Epidermal melanocyte (primary cell): ENCODE data around the gene EVX2.

ENCODE experiments used
- DNase-seq: peaks from one replicate; pipeline ENCODE4 v3.0.0; 2011; ENCODE audit warnings: low spot score; ENCODE audit not compliant: insufficient read length

Gene EVX2

DNA sequence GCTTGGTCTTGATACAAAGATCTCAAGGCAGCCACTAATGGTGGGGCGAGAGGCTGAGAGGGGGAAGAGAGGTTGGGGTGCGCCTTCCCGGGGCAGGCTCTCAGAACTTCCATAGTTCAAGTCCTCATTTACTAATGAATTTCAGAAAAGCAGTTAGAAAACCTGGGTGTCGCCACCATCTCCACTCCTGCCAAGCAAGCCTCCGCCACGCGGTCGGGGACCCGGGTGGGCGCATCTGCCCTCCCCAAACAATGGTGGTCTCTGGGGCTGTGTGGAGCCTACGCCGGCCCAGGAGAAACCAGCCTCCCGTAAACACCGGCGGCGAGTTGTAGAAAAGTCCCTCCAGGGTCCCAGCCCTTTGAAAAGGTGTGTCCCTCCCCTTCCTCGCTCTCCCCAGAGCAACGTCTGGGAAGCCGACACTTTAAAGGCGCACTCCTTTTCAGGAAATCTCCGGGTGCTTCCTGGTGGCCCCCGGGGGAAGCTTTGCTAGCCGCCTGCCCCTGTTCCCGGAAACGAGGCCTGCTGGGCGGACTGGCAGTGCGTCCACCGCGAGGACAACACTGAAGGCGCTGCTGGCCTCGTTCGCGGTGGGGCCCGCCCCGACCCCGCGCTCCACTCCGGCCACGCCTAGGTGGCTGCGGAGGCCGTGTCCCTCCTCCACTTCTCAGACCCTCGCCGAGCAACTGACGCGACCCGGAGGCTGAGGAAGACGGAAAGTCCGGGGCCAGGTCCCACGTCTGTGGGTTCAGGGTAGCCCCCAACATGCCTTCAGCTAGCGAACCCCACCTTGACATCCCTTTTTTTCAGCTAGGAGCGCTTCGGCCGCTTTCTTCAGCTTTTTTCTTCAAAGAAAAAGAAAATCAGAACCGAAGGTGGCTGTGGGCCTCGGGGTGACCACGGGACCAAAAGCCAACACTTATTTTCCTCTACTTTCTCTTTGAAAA, 16.8 kb downstream of the EVX2 start:
- DNase-seq = no peak

DNA sequence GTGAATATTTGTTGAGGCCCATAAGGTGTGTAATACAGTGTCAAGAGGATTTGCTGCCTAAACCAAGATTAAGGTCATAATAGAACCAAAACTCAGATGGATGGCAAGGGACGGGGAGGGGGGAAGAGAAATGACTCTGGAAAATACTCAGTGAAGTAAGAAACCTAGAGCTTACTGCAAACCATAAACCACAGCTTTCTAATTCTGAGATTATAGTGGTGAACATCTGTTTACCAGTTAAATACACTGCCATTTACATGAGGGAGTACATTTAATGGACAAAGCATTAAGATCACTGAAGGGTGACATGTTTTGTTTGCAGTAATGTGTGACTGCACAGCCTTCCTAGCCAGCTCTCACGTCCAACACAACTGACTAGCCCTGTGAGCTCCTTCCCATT, 19.8 kb downstream of the EVX2 start:
- no peak for DNase-seq

DNA sequence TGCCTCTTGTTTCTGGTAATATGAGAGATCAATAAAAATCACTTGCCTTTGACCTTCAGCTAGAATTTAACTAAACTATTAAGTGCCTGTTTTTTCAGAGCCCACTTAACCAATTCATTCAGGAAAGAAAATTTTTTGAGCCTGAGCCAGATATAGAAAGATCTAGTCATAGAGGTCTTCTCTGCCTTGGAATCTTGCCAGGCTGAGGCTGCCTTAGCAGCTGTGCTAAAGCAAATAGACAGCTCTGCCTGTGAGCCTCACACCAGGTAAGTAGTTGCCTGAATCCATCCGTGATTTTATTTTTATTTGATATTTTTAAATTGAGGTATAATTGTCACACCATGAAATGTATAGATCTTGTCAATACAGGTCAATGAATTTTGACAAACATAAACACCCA, 27.4 kb downstream of the EVX2 start:
- no peak for DNase-seq

DNA sequence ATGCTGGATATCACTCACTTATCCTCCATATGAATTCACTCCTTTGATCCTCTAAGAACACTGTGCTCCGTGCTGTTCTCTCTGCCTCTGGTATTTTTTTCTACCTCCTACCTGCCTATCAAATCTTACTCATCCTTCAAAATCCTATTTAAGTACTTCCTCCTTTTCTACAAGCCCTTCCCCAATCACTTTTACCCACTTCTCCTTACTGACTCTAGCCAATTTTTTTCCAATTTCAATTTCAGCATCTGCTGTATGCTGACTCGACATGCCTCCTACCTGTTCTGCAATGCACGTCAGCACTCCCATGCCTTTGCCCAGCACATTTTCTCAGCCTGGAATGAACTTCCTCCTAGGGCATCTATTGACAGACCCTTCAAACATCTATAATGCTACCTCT, 44.4 kb downstream of the EVX2 start:
- no peak for DNase-seq

DNA sequence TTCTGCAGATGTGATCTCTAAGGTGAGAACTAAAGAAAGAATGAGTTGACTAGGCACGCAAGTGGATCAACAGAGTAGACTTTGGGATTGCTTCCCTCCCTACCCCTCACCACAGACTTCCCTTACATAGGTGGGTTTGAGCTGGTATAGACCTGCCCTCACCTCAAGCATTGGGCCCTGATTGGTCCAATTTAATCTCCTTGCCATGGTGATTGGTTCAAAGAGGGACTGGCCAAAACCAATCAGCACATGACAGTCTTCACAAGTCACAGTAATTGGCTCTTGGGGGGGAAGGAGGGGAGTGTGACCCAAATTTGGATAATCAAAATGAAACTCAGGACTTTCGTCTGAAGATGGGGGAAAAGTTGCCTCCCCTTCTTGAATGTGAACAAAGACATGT, 45.1 kb downstream of the EVX2 start:
- no peak for DNase-seq

DNA sequence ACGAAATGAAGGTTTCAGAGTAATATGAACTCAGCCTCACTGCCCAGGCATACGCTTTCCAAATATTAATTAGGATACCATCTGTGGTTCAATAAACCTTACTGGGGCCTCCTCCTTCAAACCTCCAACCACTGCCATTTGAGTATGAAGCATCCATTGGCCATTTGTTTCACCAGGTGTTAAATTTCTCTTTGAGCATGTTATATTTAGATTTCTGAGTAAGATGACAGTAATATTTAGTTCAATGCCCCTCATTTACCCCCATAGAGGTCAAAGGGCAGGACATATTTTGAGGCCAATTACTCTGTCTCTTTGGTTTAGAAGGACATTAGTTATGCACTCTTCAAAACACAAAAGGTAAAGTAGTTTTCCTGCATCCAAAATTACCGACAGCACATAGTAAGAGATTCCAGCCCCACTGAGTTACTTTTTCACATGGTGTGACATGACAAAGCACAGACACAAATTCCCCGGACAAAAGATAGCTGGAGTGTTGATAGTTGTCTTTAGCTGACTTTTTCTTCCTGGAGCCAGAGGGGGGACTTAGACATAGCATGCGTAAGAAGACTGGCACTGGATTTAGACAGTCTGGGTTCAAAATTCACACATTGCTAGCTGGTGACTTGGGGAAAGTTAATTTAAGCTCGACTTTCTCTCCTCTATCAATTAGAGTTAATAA, 48.6 kb downstream of the EVX2 start:
- no peak for DNase-seq

DNA sequence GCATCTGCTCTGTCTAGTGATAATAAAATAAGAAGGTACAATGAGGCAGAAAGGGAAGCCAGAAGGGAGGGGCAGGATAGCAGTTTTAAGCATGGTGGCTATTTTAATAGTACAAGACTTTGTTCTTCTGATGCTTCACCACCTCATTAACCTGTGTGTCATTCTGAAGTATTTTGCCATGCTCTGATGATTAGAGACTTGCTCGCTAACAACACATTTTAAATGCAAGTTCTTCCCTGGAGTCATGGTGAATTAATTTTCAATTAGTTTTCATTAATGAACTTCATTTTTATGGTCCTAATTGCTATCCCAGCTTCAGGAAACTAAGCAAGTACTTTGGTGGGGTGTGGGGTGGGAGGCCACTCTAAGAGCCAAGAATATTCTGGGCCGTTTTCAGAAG, 56.0 kb downstream of the EVX2 start:
- DNase-seq = no peak
